Prostate gland (tissue), 2 donors: ENCODE measurements around the gene ADAM8.

ENCODE experiments used
- CTCF ChIP-seq, 4 experiments: fragments of 200-600 bp in 2 of 4; fragments of 450-650 bp in 2 of 4; sonication (generic) in 2 of 4; IDR thresholded peaks; 1 replicate in 3 of 4; 2 replicates in 1 of 4; pipeline ENCODE4 v1.5.1; 2016 to 2019; ENCODE audit warnings: antibody characterized with exemption in 4 of 4, mild to moderate bottlenecking in 2 of 4, moderate library complexity in 2 of 4
- POLR2A ChIP-seq: fragments of 450-650 bp; IDR thresholded peaks from one replicate; pipeline ENCODE4 v1.6.1; 2016; ENCODE audit warnings: antibody characterized with exemption, mild to moderate bottlenecking
- POLR2AphosphoS5 ChIP-seq: sonication (generic); formaldehyde crosslinking; IDR thresholded peaks from one replicate; pipeline ENCODE4 v1.6.1; 2017; ENCODE audit warnings: antibody characterized with exemption

GRCh38 chr10:133294189-133294588, 17.5 kb upstream of the ADAM8 start:
- TF ChIP-seq CTCF (IDR thresholded peaks at IDR 0.05), result no peak
- TF ChIP-seq POLR2A, result no peak
- no peak for TF ChIP-seq POLR2AphosphoS5
